Mucosa of rectum (tissue), 2 donors: ENCODE data around the gene TMEM221.

Source experiments
- H3K27ac ChIP-seq, 2 donors: one replicate each; pipeline ENCODE4 v1.7.0; 2013; ENCODE audit warnings: inconsistent platforms in 2 of 2, low read depth in 2 of 2, low read length in 2 of 2
- H3K27me3 ChIP-seq, 2 donors: one replicate each; pipeline ENCODE4 v1.7.0; 2013; ENCODE audit warnings: low read length in 2 of 2; ENCODE audit not compliant: control insufficient read depth in 2 of 2, insufficient read depth in 2 of 2
- H3K36me3 ChIP-seq, 2 donors: one replicate each; pipeline ENCODE4 v1.7.0; 2013; ENCODE audit warnings: low read length in 2 of 2; ENCODE audit not compliant: control insufficient read depth in 2 of 2, insufficient read depth in 2 of 2
- H3K4me1 ChIP-seq, 2 donors: one replicate each; pipeline ENCODE4 v1.7.0; 2013; ENCODE audit warnings: low read length in 2 of 2, mild to moderate bottlenecking in 1 of 2; ENCODE audit not compliant: control insufficient read depth in 2 of 2, insufficient read depth in 2 of 2
- H3K4me3 ChIP-seq, 2 donors: one replicate each; pipeline ENCODE4 v1.7.0; 2013; ENCODE audit warnings: low read length in 2 of 2
- H3K9ac ChIP-seq, 2 donors: one replicate each; pipeline ENCODE4 v1.7.0; 2013; ENCODE audit warnings: low read length in 2 of 2, low read depth in 1 of 2, mild to moderate bottlenecking in 1 of 2
- H3K9me3 ChIP-seq, 2 donors: one replicate each; pipeline ENCODE4 v1.7.0; 2013; ENCODE audit warnings: low read length in 2 of 2; ENCODE audit not compliant: control insufficient read depth in 2 of 2
- donor health status: healthy.
- donor health status: Normal muscosa, but diverticular disease.

TMEM221 gene

DNA sequence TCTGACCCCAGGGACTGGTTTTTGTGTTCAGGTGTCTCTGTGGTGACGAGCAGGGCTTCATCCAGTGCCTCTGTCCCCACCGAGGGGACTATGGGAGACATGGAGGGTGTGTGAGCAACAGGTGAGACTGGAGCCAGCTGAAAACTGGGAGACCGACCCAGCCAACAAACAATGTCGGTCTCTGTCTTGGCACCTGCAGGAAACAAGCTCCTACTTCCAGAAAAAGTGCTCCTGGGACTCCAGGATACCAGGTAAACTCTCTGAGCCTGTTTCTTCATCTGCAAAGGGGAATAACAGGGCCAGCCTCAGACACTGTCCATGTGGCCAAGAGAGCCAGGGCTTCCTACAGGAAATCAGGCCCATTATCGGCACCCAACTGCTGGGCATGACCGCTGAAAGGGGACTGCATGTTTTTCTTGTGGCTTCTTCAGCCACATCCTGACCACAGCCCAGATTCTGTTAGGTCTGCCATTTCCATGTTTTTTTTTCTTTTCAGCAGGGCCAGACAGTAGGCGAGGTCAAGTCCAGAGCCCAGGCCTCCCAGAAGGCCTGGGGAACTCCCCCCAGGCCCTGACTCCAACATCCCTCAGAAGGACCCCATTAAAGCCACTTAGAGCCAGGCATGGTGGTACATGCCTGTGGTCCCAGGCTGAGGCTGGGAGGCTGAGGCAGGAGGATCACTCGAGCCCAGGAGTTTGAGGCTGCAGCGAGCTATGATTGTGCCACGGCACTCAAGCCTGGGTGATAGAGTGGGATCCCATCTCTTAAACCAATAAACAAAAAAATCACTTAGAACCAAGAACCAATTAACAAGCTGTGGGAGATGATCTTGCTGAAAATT is 42.2 kb downstream of the TMEM221 start:
- no peaks in the 10 kb centered on the region for H3K36me3 ChIP-seq
- no peaks in the 10 kb centered on the region for H3K9me3 ChIP-seq
- H3K4me3 ChIP-seq: peak overlapping the region; percentile 60 to 81
- H3K4me1 ChIP-seq: peaks cover 4 to 6% of the 10 kb centered on the region in 2 donors
- no peaks in the 10 kb centered on the region for H3K27me3 ChIP-seq
- H3K27ac ChIP-seq: peak overlapping the region; percentile 80 to 93
- peak overlapping the region; percentile 58 to 68 for H3K9ac ChIP-seq

DNA sequence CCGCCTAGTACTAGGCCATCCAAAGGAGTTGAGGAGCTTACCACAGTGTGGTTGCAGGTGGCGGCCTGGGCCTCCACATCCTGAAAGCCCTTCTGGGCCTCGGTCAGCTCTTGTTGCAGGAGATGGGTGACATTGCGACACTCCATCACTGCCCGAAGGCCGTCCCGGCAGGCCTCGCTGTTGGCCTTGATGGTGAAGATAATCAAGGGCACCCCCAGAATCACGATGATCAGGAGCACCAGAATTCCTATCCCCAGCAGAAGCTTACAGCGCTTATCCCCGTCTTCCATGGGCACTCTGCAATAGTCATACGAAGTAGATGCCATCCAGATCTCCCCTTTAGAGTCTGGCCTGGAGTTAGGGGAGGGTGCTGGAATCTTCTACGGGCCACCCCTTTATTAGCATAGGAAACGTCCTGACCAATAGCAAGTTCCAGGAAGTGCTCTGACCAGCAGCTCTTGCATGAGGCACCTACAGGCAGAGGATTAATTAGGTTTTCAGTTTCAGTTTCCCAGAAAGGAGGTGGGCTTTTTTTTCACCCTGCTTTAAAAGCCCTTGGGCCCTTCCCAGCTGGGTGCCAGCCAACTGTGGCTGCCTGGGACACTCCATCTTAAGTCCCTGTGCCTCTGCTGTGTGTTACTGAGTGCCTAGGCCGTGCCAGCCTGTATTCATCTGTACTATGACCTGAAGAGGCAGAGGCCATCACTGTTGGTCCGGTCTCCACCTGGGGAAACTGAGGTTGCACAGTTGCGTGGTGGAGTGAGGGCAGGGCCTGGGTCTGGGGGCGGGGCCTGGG is 43.0 kb downstream of the TMEM221 start, which contains the start of gene BST2:
TSS of gene BST2 (minus strand) at position 381 of the 796 bp plus-strand sequence. CDS start at position 326, 55 bp downstream.
- Histone ChIP-seq H3K27me3 (no peaks in the 10 kb centered on the region), H3K4me3 (peak within 1 kb of the TSS; percentile 60 to 81), H3K36me3 (no peaks in the 10 kb centered on the region), H3K27ac (peak within 1 kb of the TSS; percentile 80 to 93), H3K4me1 (peaks cover 4 to 6% of the 10 kb centered on the region in 2 donors), H3K9ac (peak within 1 kb of the TSS; percentile 58 to 68), H3K9me3 (no peaks in the 10 kb centered on the region)

DNA sequence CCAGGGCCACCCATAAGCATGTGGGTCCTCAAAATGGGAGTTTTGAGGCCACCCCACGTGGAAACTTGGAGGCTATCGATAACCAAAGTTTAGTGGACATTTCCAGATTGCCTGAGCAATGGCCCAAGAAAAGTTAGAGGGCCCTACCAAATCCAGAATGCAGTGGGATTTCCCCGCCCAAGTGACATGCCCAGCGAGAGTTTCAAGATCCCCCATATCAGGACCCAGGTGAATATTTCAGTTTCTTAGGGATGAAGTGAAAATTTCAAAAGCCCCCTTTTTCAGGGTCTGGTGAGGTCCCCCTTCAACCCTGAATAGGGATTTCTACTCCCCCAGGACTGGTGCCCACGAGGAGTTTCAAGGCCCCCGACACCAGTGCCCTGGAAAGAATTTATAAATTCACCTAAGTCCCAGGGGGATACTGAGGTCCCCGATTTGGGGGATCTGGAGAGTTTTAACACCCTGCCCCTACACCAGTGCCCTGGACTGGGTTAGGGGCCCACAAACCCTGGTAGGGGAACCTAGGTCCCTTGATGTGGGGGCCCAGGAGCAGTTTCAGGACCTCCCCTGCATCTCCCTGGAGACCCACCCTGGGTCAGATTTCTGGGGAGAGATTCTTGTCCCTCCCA is 43.7 kb downstream of the TMEM221 start:
- H3K4me1 ChIP-seq: peaks cover 4 to 6% of the 10 kb centered on the region in 2 donors
- H3K9ac ChIP-seq: peak overlapping the region; percentile 52 to 58
- no peaks in the 10 kb centered on the region for H3K27me3 ChIP-seq
- peak overlapping the region; percentile 80 to 93 for H3K27ac ChIP-seq
- H3K9me3 ChIP-seq: no peaks in the 10 kb centered on the region
- H3K36me3 ChIP-seq: no peaks in the 10 kb centered on the region
- peak overlapping the region; percentile 60 to 81 for H3K4me3 ChIP-seq

DNA sequence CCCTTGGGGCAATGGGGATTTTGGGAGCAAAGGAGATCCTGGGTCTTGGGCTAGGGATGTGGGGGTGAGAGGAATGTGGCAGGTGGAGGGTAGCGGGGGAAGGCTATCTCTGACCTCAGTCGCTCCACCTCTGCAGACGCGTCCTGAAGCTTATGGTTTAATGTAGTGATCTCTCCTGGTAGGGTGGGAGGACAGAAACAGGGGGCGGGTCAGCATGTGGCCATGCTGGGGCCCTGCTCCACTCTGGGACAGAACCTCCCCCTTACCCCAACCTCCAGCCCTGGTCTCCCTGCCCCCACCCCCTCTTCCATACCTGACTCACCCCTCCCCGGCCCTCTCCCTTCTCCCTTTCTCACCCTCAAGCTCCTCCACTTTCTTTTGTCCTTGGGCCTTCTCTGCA is 44.5 kb downstream of the TMEM221 start:
- no peaks in the 10 kb centered on the region for H3K9me3 ChIP-seq
- no peak overlapping the region for H3K9ac ChIP-seq
- peaks cover 4 to 6% of the 10 kb centered on the region in 2 donors for H3K4me1 ChIP-seq
- H3K4me3 ChIP-seq: peak overlapping the region; percentile 14 to 81
- H3K36me3 ChIP-seq: no peaks in the 10 kb centered on the region
- no peaks in the 10 kb centered on the region for H3K27me3 ChIP-seq
- peak overlapping the region in 1 of 2 donors; percentile 52 for H3K27ac ChIP-seq

DNA sequence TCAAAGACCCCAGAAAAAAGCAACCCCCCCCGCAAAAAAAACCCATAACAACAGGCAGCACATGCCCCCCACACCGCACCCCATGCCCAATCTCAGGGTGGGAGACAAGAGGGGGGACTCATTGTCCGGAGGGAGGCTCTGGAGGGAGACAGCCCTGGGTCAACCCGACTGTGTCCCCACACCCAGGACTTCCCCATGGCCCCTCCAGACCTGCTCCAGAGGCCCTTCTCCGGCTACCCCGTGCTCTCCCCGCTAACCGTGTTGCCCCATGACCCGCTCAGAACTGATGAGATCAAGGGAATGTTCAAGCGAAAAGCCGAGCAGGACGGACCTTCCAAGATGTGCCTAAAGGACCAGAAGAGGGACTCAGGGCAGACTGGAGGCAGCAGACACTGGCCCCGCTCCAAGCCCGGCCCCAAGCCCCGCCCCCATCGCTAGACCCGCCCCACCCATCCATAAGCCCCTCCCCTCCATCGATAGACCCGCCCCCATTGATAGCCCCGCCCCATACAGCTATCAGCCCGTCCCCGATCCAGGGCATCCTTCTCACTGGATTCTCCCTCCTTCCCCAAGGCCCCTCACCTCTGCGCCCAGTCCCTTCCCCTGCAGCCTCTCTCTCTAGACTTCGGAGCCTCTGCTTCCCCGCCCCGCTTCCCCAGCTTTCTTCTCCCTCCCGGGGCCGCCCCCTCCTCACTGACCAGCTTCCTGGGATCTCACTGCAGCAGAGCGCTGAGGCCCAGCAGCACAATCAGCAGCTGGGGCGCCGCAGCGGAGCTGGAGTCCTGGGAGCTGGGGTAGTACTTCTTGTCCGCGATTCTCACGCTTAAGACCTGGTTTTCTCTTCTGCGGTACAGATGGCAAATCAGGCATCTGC is 45.2 kb downstream of the TMEM221 start:
- H3K27me3 ChIP-seq: no peaks in the 10 kb centered on the region
- peaks cover 4 to 6% of the 10 kb centered on the region in 2 donors for H3K4me1 ChIP-seq
- no peaks in the 10 kb centered on the region for H3K9me3 ChIP-seq
- H3K4me3 ChIP-seq: no peak overlapping the region
- no peak overlapping the region for H3K27ac ChIP-seq
- no peaks in the 10 kb centered on the region for H3K36me3 ChIP-seq
- no peak overlapping the region for H3K9ac ChIP-seq

DNA sequence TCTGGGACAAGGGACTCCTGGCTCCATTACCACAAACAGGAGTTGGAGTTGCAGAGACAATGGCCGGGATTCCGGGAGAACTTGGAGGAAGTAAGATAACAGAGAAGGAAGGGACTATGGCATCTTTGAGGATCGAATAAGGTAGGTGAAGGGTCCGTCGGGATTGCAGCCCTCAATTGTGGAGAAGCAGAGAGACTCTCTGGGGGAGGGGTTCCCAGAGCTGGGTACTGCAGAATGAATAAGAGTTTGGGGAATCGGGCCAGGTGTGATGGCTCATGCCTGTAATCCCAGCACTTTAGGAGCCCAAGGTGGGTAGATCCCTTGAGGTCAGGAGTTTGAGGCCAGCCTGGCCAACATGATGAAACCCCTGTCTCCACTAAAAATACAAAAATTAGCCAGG is 46.8 kb downstream of the TMEM221 start:
- Histone ChIP-seq H3K36me3 (no peaks in the 10 kb centered on the region), H3K27ac (no peak overlapping the region), H3K27me3 (no peaks in the 10 kb centered on the region), H3K4me1 (peaks cover 4 to 6% of the 10 kb centered on the region in 2 donors), H3K9me3 (no peaks in the 10 kb centered on the region), H3K4me3 (no peak overlapping the region), H3K9ac (no peak overlapping the region)

DNA sequence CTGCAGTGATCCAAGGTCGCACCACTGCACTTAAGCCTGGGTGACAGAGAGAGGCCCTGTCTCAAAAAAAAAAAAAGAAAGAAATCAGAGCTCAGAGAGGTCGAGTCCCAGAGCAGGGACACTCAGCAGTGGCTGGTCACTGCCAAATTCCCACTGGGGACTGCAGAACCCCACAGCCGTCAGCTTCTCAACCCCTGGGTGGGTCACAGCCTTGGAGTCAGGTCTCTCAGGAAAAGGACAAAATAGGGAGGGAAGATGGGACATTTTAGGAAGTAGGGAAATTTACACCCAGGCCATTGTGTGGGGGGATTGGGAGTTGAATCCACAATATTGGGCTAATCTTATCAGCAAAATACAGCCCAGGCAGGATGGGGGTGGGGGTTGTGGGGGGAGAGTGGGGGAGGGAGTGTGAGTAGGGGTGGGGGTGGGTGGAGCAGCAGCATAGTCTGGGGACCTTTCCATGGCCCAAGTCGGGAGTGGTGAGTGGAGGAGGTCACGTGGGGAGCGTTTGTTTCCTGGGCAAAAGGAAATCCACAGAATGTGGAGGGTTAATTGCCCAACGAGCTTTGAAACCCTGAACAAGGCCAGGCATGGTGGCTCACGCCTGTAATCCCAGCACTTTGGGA is 49.5 kb downstream of the TMEM221 start:
- H3K4me1 ChIP-seq: no peaks in the 10 kb centered on the region
- H3K36me3 ChIP-seq: no peaks in the 10 kb centered on the region
- H3K4me3 ChIP-seq: no peak overlapping the region
- no peaks in the 10 kb centered on the region for H3K9me3 ChIP-seq
- H3K27ac ChIP-seq: no peak overlapping the region
- peaks cover 2 to 3% of the 10 kb centered on the region in 2 donors for H3K27me3 ChIP-seq
- no peak overlapping the region for H3K9ac ChIP-seq

DNA sequence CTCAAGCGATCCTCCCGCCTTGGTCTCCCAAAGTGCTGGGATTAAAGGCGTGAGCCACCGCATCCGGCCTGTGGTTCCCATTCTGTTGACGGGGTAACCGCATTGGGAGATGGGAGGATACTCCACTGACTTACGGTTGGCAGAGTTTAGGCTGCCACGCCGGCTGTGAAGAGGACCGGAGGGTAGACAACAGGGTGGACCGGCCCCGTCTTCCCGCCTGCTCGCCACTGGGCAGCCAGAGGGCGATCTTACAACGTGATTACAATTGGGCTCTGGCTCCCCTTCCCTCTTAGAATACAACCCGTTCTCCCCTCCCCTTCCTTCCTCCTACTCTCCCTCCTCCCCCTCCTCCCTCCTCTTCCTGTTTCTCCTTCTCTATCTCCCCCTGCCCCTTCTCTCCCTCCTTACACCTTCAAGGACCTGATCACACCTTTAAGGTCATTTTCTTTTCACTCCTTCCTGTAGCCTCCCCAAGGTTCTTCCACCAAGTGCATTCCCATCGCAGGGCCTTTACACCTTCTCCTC is 53.5 kb downstream of the TMEM221 start:
- Histone ChIP-seq H3K27ac (no peak overlapping the region), H3K4me1 (peaks cover 11 to 13% of the 10 kb centered on the region in 2 donors), H3K4me3 (no peak overlapping the region), H3K9ac (no peak overlapping the region), H3K36me3 (no peaks in the 10 kb centered on the region), H3K9me3 (no peaks in the 10 kb centered on the region), H3K27me3 (peaks cover 7 to 9% of the 10 kb centered on the region in 2 donors)

DNA sequence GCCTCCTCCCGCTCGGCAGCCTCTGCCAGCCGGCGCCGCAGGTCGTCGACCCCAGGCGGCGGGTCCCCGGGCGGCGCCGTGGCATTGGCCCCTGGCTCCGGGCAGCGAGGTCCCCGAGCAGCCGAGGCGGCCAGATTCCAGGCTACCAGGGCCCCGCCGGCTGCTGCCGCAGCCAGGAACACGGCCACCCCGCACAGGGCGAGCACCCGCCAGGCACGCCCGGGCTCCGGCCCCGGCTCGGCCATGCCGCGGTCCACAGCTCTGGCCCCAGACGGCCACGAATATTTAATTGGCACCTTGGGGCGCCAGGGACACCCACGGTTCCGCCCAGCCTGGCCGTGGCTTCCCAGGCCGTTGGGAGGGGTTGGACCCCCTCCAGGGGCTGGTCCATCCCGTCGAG is 54.6 kb downstream of the TMEM221 start, which contains the start of gene CCDC194:
TSS of gene CCDC194 (minus strand) at position 283 of the 400 bp plus-strand sequence. CDS start at position 245, 38 bp downstream.
- H3K27ac ChIP-seq: no peak within 1 kb of the TSS
- H3K27me3 ChIP-seq: peaks cover 7 to 9% of the 10 kb centered on the region in 2 donors
- no peaks in the 10 kb centered on the region for H3K36me3 ChIP-seq
- H3K4me3 ChIP-seq: no peak within 1 kb of the TSS
- H3K9me3 ChIP-seq: no peaks in the 10 kb centered on the region
- H3K4me1 ChIP-seq: peaks cover 11 to 13% of the 10 kb centered on the region in 2 donors
- no peak within 1 kb of the TSS for H3K9ac ChIP-seq
